GM19455 (cell line): Measurements from ENCODE around the gene ANKRD16.
"Not testable (repeated sequence)": the region's sequence is repeated elsewhere in the genome, so short reads cannot be mapped to it uniquely, and the experiment has no call there.

ENCODE experiments used
- ATAC-seq: cut with Tn5 transposase; IDR thresholded peaks from one replicate; pipeline ENCODE4 v1.9.1; 2021; ENCODE audit not compliant: unreplicated experiment

Gene ANKRD16

DNA sequence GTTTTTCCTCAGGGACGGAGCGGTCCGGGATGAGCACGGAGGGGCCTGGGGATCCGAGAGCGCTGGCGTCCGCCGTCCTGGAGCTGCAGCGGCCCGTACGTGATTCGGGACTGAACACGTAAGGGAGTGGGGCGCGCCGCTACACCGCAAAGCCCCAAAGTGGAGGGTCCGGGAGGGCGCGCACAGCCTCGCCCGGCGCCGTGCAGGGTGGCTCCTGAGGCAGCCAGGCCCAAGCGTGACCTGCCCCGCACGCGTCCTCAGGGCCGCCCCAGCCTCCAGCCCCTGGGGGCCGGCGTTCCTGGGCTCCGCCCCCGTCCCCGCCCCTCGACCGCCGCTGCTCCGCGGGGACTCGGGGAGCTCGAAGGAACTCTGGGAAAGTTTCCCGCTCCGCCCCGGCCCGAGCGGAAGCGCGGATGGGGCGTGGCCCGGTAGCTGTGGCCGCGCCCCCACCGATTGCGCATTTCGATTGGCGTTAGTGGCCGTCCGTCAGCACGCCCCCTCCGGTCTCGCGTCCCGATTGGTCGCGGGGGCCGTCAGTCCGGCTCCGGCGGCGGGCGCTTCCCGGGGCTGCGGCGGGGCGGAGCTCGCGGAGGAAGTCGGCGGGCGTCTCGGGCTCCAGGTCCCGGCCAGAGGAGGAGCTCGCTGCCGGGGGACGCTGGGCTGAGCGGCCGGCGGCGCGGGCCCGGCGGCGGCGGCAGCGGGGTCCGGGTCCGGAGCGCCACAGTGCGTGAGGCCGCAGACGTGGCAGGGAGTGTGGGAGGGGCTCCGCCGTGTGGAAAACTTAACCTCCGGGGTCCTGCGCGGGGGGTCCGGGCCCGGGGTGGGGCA is at the start of gene ANKRD16, which contains the start of gene FBH1:
Gene ANKRD16 (minus strand): TSS at position 270 of the 828 bp plus-strand sequence. CDS start 539 bp downstream, outside the sequence.
Gene FBH1 (plus strand): TSS at position 620 of the 828 bp plus-strand sequence. CDS start 103 bp downstream, at position 723.
- ATAC-seq, result peak; percentile 85

DNA sequence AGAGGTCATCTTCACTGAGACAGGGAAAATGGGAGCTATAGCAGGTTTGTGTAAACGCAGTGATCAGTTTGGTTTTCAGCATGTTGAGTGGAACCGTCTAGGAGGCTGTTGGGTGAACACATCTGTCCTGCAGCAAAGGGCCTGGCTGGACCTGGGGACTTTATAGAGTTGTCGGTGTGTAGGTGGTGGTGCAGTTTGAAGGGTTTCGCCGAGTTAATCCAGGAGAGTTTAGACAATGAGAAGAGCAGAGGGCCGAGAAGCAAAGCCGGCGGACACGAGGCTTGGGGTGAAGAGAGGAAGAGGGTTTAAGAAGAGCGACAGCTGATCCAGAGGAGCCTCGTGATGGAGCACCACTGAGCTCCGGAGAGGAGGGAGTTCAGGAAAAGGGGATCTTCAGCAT is 48.6 kb upstream of the ANKRD16 start:
- ATAC-seq, result no peak

DNA sequence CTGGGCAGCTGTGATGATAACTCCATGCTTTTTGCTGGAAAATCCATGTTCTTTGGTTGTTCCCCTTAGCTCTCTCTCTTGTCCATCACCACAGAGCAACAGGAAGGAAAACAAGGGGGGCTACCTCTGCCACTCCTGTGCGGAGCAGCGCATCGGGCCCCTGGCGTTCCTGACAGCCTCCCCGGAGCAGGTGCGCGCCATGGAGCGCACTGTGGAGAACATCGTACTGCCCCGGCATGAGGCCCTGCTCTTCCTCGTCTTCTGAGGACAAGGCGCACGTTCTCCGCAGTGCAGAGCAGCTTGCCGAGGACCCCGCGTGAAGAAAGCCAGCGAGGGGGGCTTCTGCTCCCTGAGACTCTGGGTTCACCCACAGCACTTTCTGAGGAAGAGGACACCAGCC is 47.3 kb upstream of the ANKRD16 start:
- ATAC-seq, result no peak

DNA sequence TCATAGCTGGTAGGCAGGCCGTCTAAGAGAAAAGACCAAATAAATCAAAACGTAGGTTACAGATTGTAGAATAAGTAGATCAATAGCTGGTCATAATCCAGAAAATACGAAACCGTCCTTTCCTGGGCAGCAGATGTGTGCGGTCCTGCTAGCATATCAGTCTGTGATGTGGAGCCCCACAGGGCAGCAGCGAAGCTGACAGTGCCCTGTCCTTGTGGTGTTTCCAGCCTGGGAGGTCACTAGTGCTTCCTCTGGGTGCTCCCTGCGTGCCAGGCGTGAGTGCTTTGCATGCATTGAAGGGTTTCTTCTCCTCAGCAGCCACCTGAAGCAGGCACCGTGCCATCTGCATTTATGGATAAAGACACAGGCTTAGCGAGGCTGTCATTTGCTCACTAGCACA is 45.9 kb upstream of the ANKRD16 start:
- no peak for ATAC-seq

DNA sequence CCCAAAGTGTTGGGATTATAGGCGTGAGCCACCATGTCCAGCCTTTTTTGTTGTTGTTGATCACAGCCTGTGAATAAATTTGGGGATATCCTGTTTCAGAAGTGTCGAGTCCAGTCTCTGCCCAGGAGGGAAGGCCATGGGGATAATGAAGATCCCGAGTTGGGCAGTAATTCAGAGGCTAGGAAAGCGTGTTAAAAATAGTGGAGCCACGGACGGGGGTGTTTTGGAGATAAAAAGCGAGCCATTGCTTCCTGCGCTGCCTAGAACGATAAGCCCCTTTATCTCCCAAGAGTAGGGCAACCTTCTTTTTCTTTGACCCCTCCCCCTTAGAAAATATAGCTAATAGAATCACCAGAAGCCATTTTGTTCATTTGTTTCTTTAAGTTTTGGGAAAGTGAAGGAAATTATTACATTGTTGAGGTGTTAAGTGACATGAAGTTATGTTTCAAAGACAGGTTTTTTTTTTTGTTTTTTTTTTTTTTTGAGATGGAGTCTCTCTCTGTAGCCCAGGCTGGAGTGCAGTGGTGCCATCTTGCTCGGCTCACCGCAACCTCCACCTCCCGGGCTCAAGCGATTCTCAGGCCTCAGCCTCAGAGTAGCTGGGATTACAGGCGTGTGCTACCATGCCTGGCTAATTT is 44.3 kb upstream of the ANKRD16 start:
- ATAC-seq, result no peak

DNA sequence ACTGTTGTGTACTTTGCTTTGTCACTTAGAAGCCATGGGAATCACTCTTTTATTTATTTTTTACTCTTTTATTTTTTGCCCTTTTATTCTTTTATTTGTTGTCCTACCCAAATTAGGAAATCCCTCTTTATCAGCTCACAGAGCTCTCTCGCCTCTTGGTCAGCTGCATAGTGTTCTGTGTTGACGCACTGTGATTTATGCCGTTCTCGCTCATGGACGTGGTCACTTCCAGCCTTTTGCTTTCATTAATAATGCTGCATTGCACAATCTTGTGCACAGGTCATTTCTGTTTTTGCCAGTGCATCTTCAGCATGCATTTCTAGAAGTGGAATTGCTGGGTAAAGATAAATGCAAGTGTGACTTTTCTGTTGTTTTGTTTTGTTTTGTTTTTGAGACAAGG is 42.7 kb upstream of the ANKRD16 start:
- ATAC-seq, result no peak

DNA sequence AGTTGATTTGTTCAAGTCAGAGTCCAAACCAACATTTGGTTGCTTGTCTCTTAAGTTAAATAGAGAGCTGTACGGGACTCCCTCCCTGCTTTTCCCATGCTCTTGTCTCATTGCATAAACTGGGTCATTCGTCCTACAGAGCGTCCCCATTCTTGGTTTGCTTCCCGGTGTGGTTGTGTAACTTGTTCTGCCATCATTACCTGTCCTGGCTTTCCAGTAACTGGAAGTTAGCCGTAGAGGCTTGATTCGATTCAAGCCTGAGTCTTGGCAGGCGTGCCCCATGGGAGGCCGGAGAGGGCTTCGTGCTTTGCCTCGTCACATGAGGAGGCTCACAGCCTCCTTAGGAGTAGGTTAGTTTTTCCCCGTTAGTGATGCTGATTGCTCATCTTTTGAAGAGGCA is 40.6 kb upstream of the ANKRD16 start:
- no peak for ATAC-seq

DNA sequence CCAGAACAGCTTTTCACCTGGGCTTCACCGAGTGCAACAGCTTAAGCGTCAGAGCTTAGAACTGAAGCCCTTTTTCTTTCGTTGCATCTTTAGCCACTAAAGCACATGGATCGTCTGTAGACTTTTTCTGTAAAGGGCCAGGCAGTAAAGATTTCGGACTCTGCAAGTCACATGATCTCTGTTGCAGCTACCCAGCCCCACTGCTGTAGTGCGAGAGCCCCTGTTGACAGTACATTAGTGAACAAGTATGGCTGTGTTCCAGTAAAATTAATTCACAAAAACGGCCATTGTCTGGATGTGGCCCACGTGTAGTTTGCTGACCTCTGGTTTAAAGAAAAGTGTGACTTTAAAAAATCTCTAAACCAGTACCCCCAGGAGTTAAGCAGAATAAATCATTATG is 39.7 kb upstream of the ANKRD16 start:
- ATAC-seq, result no peak

DNA sequence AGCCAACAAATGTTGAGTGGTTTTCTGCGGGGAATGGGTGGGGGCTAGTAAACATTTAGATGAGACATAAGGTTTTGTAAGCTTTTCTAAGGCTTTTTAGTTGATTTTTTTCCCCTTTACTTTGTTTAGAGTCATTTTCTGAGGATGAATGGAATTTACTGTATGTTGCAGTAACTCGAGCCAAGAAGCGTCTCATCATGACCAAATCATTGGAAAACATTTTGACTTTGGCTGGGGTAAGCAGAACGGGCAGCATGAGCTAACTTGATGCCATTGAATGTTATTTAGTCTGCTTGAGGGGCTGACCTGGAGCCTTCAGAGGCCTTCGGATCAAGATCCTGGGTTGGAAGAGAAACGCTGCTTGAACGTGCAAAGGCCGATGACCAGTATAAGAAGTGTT is 37.6 kb upstream of the ANKRD16 start:
- no peak for ATAC-seq

DNA sequence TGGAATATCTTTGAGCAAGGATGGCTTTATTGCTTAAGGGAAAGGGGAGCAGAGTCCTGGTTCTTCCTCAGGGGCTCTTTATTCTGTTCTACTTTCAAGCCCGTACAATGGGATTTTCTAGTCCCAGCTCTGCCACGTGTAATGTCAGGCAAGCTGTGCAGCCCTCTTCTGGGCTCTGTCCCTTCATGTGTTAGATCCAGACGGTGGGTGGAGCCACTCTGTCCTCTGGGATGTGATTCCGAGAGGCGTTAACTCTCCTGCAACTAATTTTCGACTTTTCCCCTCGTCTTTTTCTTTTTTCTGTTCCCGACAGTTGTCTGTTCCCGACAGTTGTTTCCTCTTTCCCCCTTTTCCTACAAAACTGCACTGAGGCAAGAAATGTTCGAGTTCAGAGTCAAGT is 35.2 kb upstream of the ANKRD16 start:
- no peak for ATAC-seq

DNA sequence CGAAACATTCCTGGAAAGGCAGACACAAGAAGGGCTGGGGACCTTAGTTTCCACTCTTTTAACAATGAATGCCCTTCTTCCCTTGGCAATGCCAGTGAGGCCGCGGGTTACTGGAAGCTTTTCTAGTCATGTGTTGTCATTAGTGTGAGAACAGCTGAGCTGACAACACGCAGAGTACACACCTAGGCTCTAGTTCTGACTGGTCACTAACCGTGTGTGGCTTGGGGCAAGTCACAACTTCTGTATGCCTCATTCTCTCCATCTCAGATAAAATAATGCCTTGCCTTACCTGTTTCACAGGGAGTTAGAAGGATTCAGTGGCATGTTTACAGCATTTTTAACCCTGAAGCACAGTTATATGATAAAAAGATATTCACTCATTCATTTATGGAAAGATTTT is 32.1 kb upstream of the ANKRD16 start:
- ATAC-seq, result no peak

DNA sequence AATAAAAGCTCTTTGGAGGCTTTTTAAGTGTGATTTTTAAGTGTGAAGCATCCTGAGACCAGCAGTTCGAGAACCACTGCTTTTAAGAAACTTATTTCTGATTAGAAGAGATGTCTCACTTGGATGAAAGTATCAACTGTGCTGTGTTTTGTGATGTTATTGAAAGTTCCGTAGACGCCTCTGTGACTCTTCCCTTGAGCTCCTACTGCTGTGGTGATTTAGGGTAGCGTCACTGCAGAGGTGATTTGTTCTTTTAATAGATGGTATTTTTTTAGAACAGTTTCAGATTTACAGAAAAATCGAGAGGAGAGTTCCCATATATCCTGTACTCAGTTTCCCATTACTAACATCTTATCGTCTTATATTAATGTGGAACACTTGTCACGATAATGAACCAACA is 29.9 kb upstream of the ANKRD16 start:
- ATAC-seq, result no peak

DNA sequence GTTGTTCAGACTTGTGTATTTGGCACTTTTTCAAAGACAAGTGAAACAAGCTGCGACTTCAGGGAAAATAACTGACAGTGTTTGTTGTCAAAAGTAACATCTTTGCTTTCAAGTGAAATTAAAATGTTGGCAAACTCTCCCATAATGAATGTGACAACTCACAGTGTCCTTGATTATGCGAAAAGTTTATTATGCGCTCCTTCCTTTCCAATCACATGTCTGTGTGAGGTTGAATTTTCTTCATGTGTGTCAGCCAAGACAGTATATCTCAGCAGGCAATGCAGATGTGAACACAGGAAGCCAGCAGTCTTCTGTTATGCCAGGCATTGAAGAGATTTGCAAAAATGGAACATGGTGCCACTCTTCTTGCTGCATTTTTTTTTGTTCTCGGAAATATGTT is 29.1 kb upstream of the ANKRD16 start:
- ATAC-seq, result no peak

DNA sequence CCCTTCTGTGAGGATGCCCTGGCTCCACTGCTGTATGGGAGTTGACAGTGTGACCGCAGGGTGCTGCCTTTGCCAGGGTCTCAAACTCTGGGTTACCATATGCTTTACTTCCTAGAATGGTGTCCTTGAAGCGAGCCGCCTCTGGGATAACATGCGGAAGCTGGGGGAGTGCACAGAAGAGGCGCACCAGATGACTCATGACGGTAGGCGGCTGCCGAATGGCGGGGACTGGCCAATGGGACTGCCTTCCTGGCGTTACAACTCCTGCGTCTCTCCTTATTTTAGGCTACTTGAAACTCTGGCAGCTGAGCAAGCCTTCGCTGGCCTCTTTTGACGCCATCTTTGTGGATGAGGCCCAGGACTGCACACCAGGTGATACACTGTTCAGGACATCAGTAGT is 27.6 kb upstream of the ANKRD16 start:
- no peak for ATAC-seq

DNA sequence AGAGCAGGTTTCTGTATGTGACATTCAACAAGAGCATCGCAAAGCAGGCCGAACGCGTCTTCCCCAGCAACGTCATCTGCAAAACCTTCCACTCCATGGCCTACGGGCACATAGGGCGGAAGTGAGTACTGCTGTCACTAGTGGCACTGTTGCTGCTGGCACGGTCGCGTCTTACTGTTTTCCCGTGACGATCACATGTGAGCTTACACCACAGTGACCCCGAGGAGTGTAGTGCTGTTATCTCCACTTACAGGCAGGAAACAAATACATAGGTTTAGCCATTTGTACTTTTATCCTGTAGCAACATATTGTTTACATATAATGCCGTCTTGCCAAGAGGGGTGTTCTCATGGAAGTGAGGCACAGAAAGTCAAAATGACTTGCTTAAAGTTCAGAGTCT is 25.8 kb upstream of the ANKRD16 start:
- ATAC-seq, result no peak

DNA sequence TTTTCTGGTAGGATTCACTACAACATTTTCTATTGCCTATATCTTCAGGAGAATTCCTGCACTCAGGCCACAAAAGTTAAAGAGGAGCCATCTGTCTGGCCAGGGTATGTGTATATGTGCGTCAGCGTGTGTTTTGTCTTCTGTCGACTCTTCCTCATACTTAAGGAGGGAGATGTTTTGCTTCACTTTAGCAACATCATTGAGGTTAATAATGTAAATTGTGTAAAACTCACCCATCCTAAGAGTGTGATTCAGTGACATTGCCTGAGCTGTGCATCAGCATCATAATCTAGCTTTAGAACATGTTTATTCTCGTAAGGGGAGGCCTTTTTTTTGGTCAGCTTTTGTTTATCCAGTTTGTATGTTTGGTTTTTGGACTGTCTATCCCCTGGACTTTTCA is 24.0 kb upstream of the ANKRD16 start:
- no peak for ATAC-seq

DNA sequence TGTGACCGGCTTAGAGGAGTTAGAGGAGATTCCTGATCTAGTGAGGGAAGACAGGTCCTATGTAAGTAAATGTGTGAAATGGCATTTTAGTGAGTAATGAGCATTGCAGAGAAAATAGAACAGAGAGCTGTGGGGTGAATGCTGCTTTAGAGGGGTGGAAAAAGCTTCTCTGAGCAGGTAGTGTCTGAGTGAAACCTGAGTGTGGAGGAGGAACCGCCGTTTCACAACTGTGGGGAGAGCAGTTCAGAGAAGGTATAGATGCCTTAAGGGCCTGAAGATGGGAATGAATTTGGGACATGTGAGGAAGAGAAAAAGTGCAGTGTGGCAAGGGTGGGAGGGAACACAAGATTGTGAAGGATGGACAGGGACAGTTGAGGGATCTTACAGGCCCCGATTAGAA is 22.0 kb upstream of the ANKRD16 start:
- ATAC-seq, result no peak

DNA sequence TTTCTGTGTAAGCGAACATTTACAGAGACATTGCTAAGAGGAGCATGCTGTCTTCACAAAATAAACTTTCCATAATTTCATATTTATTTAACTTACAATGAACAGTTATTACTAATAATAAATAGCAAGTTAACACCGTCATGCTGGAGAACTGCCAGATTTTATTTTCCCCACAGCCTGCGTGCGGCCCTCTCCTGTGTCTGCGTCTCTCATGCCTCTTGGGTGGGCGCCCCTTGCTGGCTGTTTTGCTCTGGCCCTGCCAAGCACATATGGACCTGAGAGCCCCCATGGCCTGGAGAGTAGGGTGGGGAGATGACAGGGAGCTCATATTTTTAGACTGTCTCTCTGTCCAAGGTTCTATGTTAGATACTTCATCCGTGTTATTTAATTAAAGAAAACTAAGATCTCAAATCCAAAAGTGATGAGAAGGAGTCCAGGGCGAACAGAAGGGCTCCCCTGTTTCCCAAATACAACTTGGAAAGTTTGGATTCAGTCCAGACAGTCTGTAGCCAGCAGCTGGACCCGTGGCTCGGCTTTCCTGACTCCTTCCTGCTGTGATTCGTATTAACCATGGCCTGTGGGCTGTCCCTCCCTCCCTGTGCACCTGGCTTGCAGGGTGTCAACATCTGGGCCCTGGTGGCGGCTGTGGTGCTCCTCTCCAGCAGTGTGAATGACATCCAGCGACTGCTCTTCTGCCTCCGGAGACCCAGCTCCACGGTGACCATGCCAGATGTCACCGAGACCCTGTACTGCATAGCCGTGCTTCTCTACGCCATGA is 20.8 kb upstream of the ANKRD16 start:
- no peak for ATAC-seq

DNA sequence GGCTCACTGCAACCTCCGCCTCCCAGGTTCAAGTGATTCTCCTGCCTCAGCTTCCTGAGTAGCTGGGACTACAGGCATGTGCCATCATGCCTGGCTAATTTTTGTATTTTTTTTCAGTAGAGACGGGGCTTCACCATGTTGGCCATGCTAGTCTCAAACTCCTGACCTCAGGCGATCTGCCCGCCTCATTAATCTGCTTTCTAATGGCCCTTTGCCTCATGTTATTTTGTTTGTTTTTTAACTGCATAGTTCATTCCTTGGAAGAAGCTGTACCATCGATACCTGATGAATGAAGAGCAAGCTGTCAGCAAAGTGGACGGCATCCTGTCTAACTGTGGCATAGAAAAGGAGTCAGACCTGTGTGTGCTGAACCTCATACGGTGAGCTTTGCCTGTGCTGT is 19.0 kb upstream of the ANKRD16 start:
- not testable (repeated sequence) for ATAC-seq

DNA sequence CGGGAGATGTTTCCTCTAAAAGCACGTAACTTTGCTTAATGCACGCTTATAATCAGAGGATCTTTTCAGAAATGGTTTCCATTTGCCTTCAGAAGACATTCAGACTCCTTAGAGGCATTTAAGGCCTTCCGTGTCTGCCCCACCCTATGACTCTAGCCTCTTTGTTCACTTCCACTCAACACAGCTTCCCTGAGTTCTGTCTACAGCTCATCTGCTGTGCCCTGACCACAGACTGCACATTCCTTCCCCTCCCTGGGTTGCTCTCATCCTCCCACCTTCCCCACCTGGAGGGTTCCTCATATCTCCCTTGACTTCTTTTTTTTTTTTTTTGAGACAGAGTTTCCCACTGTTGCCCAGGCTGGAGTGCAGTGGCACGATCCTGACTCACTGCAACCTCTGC is 17.0 kb upstream of the ANKRD16 start:
- ATAC-seq, result no peak

DNA sequence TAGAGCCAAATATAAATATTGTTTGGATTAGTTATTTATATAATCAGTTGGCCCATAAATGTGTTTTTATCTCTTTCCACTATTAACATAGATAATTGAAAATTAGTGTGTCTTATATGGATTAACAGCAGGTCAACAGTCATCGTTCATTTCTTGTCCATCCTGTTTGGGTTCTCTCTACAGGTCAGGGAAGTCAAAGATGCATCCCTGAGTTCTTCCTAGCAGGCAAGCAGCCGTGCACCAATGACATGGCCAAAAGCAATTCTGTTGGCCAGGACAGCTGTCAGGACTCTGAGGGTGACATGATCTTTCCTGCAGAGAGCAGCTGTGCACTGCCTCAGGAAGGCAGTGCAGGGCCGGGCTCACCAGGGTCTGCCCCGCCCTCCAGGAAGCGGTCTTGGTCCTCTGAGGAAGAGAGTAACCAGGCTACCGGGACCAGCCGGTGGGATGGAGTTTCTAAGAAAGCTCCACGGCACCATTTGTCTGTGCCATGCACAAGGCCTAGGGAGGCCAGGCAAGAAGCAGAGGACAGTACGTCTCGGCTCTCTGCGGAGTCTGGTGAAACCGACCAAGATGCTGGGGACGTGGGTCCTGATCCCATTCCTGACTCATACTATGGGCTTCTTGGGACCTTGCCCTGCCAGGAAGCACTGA is 16.3 kb upstream of the ANKRD16 start:
- no peak for ATAC-seq
